HG03025 (cell line): ENCODE results near the gene CBLC.
A peak's percentile ranks its signal among the peaks of the same experiment; 100 is the strongest.

Experiments used
- ATAC-seq: cut with Tn5 transposase; IDR thresholded peaks from one replicate; pipeline ENCODE4 v1.9.1; 2021; ENCODE audit warnings: mild to moderate bottlenecking, moderate library complexity; ENCODE audit not compliant: unreplicated experiment, low FRiP score

The CBLC gene

DNA sequence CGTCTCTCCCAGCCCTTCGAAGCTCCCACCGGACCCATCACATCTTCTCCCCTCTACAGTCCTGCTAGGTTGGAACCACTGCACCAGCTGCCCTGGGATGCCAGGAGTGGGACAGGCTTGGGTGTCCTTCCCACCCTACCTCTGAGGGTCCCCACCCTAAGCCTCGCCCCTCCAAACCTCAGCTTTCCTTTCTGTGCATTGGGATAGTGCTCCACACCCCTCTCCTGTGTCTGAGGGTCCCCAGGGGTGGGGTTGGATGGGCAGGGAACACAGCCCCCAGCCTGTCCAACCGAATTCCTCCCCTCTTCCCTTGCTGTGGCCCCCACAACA is 31.1 kb upstream of the CBLC start:
- ATAC-seq: no peak

DNA sequence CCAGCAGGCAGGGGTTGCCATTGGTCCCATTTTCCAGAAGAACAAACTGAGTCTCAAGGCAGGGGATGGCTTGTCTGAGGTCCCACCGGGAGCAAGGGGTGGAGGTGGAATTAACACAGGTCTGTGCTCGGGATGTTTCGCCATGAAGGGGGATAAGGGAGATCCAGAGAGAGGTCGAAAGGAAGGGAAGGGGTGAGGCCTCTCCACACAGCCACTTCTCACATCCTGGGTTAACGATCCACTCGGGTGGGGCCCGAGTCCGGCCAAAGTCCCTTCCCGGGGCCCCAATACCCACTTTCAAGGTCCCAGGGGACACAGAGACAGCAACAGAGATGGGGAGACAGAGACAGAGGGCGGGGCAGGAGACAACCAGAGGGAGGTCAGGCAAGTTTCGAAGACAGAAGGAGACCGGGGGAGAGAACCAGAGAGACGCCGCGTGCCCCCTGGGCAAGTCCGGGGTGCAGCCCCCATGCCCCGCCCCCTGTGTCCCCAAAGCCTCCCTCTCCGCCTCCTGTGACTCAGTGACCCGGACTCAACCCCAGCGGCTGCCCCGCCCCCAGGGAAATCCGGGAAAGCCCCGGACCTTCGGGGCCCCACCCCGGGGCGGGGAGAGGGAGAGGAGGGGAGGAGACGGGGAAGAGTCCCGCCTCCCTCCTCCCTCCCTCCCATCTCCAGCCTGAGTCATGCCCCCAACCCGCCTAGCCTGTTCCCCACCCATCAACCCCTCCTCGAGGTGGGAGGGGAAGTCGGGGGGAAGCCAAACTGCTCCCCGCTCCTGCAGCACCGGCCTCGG is 30.5 kb upstream of the CBLC start:
- peak; percentile 41 for ATAC-seq

DNA sequence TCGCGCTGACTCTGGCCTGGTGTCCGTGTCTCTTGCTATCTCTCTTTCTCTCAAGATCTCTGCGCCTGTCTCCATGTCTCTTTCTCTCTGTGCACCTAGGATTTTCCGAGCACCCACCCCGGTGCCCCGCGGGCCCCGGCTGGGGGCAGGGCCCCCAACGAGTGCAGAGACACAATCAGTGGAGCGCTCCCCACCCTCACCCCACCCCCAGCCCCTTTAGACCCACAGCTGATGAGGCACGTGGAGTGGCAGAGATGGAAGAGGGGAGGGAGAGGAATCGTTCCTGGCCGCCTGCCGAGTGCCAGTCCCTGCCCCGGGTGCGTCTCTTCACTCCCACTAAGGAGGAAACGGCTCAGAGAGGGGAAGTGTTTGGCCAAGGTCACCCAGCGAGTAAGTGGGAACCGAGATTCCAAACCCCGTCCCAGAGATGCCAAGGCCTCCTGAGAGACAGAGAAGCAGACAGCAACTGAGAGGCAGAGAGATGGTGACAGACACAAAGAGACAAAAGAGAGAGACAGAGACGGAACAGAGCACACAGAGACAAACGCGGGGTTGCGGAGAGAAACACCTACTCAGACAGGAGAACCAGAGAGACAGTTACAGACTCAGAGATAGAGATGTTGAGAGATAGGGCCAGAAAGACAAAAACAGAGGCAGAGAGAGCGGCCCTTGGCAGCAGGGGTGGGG is 29.8 kb upstream of the CBLC start:
- peak; percentile 13 for ATAC-seq

GRCh38 chr19:44748426-44749254 is 29.1 kb upstream of the CBLC start, which contains the start of gene BCL3:
Gene BCL3, plus strand, starts transcription at chr19:44748708. Its CDS starts 83 bp downstream, at chr19:44748791.
- no peak for ATAC-seq

DNA sequence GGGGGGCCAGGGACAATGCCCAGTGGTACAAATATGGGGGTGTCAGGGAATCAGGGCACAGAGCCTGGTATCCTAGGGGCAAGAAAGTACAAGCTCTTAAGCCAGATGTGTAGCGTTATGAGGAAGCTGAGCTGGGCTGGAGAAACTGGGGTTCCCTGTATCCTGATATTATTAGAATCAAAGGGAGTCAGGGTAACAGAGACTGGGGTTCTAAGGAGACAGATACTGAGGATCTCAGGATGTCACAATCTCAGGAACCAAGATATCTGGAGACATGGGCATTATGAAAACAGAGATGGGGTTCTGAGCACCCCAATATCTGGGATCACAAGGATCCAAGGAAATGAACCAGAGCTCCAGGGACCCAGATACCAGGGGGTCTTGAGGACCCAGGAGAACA is 28.4 kb upstream of the CBLC start:
- no peak for ATAC-seq

- ATAC-seq: no peak
Measured at GRCh38 chr19:44749994-44750393, 27.7 kb upstream of the CBLC start.

DNA sequence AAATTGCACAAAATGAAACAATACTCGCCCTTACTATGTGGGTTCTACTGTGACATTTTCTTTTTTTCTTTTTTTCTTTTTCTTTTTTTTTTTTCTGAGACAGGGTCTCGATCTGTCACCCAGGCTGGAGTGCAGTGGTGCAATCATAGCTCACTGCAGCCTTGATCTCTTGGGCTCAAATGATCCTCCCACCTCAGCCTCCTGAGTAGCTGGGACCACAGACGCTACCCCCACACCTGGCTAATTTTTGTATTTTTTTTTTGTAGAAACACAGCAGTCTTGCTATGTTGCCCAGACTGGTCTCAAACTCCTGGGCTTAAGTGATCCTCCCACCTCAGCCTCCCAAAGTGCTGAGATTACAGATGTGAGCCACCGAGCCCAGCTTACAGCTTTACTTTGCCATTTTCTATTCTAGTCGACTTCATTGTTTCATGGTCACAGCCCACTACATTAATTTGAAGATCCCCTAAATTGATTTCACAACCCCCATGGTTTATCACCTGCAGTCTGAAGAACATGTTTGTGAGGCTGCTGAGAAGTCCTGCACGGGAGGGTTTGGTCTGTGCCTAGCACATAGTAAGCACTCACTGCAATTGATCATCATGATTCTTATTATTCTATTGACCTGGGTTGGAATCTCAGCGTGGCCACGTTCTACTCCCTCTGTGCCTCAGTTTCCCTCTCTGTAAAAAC is 25.4 kb upstream of the CBLC start:
- no peak for ATAC-seq

DNA sequence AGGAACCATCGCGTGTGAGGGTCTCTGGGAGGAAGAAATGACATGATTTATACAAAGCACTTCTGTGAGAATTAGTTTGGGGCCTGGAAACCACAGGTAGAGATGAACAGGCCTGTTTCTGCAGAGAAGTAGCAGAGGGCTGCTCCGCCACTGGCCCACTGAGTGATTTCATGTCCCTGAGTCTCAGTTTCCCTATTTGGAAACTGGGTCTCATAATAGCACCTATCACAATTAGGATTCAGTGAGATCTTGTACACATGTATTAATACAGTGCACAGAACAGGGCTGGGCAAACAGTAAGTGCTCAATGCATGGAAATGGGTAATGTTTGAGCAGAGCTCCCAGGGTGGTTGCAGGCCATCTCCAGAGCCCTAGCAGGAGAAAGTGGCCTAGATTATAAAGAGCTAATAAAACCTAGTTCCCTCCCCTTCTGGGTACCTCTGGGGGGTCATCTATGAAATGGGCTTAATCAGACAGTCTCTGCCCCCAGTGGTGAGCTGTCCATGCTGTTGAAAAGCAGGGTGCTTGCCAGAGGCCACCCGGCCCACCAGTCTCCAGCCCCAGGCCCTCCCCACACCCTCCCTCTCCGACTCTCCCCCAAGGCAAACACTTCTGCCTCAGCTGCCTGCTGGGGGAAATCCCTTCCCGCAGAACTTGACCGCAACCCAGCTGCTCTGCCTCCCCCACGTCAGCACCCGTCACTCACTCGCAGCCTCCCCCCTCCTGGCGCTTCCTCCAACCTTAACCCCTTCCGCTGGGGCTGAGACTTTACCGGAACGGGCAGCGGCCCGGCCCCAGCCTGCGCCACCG is 24.7 kb upstream of the CBLC start:
- peak; percentile 54 for ATAC-seq

DNA sequence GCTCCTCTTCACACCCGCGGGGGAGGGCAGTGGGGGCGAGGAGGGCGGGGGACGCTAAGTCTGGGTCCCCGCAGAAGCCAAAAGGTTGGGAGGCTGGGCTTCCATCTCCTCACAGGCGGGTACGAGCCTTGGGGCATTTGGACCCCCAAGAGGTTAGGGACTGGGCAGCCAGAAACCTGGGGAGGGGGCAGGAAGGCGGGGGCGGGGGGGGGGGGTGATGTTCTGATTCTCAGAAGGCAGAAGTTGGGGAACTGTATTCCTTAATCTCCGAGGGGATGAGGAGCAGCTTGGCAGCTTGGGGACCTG is 24.1 kb upstream of the CBLC start:
- ATAC-seq: no peak

DNA sequence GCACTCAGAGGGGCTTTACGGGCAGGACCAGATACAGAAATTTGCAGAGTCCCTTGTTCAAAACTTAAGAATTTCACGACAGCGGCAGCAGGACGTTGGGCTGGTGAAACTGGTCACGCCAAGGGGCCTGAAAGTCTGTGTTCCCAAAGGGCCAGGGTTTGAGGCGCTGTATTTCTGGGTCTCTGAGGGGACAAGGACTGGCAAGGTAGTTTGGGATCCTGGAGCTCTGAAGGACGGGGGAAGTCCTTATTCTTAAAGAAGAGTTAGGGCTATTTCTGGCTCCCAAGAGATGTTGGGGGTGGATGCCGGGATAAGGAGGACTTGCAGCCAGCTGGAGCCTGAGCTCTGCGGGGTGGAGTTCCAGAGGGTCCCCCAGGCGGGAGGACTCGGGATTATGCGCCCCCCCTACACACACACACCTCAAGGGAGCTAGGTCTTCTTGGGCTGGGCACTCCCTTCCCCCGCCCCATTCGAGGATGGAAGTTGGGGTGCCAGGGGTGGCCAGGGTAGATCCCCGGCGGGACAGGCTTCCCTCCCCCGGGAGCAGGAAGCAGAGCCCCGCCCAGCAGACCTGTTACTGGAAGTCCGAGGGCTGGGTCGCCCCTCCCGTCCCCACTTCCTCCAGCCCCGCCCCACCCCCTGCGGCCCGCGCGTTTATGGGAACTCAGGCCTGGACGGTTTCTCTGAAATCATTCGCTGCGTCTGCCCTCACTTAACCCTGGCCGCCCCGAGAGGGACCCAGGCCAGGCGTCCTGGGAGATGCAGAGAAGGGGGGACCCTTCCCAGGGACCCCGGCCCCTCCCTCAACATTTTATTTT is 23.5 kb upstream of the CBLC start:
- ATAC-seq: no peak

GRCh38 chr19:44754750-44755080 is 23.0 kb upstream of the CBLC start:
- ATAC-seq: no peak

DNA sequence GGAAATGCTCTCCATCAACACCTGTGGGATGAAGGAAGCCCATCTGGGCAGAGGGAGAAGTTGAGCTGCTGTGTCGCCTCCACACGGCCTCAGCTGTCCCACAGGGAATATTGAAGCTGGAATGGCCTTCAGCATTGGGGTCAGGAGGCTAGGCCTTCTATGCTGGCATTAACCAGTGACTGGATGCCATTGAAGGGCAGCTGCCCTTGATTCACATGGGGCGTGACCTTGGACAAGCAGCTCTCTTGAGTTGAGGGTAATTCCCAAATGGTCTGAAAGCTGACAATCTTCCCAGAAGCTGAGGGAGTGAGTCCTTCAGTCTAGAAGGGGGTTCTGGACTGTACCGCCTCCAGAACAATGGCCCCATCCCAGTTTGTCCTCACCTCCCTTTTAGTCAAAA is 22.5 kb upstream of the CBLC start:
- ATAC-seq: no peak

DNA sequence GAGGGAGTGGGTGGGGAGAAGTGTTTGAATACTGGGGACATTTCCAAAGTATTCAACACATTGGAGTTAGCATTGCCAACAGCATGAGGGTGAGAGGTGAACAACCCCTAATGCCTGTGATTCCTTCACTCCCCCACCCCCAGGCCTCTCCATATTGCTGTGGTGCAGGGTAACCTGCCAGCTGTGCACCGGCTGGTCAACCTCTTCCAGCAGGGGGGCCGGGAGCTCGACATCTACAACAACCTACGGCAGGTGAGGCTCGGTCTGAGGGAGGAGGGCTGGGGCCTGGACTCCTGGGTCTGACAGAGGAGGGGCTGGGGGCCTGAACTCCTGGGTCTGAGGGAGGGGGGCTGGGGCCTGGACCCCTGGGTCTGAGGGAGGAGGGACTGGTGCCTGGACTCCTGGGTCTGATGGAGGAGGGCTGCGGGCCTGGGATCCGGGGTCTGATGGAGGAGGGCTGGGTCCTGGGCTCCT is 21.6 kb upstream of the CBLC start:
- no peak for ATAC-seq

DNA sequence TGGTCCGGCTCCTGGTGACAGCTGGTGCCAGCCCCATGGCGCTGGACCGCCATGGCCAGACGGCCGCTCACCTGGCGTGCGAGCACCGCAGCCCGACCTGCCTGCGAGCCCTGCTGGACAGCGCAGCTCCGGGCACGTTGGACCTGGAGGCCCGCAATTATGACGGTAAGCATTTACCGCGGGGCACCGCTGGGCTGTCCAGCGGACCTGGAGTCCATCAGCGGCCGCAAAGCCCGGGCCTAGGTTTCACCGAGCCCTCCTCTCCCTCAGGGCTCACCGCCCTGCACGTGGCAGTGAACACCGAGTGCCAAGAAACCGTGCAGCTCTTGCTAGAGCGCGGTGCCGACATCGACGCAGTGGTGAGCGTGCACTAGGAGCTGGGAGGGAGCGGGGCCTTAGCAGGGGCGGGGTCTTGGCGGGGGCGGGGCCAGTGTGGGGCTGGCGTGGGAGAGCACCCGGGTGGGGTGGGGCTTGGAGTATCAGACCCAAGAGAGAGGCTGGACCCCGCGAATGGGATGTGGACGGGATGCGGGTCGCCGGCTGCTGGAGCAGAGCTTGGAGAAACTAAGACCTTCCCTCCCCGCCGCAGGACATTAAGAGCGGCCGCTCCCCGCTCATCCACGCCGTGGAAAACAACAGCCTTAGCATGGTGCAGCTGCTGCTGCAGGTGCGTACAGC is 20.5 kb upstream of the CBLC start:
- ATAC-seq: no peak

DNA sequence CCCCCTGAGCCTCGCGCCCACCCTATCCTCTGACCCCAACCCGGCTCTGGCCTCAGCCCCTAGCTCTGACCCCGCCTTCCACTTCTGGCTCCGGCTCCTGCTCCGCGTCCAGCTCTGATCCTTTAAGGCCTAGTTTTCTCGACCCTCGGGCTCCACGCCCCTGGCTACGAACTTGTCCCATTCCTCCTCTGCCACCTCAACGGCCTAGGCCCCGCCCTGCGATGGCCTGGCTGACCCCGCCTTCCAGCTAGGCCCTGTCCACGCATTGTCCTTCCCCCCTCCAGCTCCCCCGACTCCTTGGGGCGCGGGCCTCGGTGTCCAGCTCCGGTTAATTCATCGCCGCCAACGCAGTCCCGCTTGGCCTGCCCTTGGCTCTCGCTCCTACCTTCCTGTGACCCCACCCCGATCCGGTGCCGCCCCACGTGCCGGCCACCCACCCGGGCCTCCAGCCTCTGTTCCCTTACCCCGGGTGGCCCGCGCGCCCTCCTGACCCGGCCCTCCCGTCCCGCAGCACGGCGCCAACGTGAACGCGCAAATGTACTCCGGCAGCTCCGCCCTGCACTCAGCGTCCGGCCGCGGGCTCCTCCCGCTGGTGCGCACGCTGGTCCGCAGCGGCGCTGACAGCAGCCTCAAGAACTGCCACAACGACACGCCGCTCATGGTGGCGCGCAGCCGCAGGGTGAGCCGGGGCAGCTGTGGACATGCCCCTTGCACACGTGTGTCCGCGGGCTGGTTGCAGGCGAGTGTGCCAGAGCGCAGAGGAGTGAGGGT is 19.8 kb upstream of the CBLC start:
- ATAC-seq: no peak

DNA sequence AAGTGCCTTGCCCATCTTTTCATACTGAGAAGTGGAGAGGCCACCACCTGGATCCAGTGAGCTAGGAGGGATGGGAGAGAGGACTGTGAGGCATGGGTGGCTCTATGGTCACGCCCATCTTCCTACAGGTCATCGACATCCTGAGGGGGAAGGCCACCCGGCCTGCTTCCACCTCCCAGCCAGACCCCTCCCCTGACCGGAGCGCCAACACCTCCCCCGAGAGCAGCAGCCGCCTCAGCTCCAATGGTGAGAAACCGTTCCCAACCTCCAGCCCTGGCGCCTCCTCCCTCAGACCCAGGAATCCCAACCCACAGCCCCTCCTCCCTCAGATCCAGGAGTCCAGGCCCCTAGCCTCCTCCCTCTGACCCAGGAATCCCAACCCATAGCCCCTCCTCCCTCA is 19.1 kb upstream of the CBLC start:
- ATAC-seq: no peak

DNA sequence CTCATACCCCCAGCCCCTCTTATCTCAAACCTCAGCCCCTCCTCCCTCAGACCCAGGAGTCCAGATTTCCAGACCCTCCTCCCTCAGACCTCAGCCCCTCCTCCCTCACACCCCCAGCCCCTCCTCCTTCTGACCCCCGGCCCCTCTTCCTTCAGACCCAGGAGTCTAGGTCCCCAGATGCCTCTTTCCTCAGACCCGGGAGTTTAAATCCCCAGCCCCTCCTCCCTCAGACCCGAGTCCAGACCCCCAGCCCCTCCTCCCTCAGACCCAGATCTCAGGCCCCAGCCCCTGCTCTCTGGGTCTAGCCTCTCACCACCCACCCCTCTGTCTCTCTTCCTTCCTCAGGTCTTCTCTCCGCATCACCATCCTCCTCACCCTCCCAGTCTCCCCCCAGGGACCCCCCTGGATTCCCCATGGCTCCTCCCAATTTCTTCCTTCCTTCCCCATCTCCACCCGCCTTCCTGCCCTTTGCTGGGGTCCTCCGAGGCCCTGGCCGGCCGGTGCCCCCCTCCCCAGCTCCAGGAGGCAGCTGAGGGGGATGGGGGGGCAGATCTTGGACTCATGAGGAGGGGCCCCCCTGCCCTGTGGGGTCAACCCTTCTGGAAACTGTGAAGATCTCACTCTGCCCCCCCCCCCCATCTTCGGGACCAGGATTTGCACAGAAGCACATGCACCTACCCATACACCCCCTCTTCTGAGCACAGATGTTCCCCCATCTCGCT is 18.4 kb upstream of the CBLC start:
- ATAC-seq: no peak
